Activated CD4-positive, CD25-positive, alpha-beta regulatory T cell treated with anti-CD3 and anti-CD28 coated beads, Interleukin-2, amount 50 U/mL, for 16 hours (primary cell): ENCODE data around the gene SUN3.
A peak's percentile ranks its signal among the peaks of the same experiment; 100 is the strongest.

ENCODE experiments used
- DNase-seq: peaks from one replicate; pipeline ENCODE4 v3.0.0-alpha.2; 2020; ENCODE audit warnings: low read depth, low spot score

The SUN3 gene, protein sequence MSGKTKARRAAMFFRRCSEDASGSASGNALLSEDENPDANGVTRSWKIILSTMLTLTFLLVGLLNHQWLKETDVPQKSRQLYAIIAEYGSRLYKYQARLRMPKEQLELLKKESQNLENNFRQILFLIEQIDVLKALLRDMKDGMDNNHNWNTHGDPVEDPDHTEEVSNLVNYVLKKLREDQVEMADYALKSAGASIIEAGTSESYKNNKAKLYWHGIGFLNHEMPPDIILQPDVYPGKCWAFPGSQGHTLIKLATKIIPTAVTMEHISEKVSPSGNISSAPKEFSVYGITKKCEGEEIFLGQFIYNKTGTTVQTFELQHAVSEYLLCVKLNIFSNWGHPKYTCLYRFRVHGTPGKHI

GRCh38 chr7:48028938-48029337 lies at the start of gene SUN3:
Gene SUN3 (minus strand): TSS chr7:48029107. CDS start chr7:48028938, 169 bp downstream.
- DNase-seq: no peak

DNA sequence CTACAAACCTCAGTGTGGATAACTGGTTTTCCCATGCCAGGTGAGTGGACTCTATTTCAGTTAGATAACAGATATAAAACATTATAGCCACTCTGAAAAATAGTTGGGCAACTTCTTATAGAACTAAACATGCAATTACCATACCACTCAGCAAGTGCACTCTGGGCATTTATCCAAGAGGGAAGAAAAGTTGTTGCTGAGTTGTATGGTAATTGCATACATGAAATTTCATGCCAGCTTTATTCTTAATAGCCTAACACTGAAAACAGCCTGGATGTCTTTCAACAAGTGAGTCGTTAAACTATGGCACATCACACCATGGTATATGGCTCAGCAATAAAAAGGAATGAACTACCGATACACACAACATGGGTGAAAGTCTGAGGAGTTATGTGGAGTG lies 49.6 kb upstream of the SUN3 start:
- DNase-seq: no peak

DNA sequence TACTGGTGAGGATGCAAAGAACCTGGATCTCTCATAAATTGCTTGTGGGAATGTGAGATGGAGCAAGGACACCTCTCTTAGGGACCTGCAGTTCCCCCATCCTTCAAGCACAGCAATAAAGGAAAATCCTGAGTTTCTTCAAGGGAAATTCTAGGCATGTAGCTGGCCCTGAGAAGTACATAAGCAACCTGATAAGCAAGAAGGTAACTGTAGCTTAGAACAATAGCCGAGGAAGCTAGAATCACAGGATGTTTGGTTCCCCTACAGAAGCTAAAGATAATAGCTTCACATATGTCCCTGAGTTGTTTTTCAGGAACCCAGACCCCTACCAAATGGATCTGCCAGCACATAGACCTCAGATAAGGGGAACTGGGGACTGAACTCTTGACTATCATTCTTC lies 48.5 kb upstream of the SUN3 start:
- DNase-seq: no peak

- DNase-seq: no peak
Measured at GRCh38 chr7:48074204-48074654, 45.3 kb upstream of the SUN3 start.

DNA sequence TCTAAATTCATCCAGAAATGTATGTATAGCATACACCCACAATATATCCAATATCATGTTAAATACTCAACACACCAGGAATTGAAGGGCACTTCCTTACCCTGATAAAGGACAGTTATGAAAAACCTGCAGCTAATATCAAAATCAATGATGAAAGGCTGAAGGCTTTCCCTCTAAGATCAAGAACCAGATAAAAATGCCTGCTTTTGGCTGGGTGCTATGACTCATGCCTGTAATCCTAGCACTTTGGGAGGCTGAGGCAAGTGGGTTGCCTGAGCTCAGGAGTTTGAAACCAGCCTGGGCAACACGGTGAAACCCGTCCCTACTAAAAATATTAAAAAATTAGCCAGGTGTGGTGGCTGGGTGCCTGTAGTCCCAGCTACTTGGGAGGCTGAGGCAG lies 38.6 kb upstream of the SUN3 start:
- DNase-seq: no peak

GRCh38 chr7:48063985-48064384 lies 35.1 kb upstream of the SUN3 start:
- DNase-seq: no peak

GRCh38 chr7:48059706-48060105 lies 30.8 kb upstream of the SUN3 start:
- no peak for DNase-seq

- no peak for DNase-seq
Measured at GRCh38 chr7:48058990-48059389, 30.1 kb upstream of the SUN3 start.

- no peak for DNase-seq
Measured at GRCh38 chr7:48053736-48054135, 24.8 kb upstream of the SUN3 start.

DNA sequence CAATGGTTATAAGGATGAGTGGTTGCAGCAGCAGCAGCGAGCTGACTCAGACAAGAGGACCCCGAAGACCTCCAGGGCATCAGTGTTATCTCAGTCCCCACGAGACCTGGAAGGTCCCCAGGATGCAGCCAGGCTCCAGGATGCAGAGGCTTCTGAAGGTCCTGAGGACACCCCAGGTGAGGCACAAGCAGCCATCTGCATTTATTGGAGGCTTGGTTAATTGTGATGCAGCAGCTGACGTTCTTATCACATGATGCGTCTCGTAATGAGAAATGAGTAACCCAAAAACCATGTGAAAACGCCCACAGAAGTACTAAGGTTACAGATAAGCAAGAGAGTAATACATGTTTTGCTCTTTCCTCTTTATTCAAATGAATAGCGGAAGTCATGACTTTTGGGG lies 23.8 kb upstream of the SUN3 start:
- DNase-seq: no peak

DNA sequence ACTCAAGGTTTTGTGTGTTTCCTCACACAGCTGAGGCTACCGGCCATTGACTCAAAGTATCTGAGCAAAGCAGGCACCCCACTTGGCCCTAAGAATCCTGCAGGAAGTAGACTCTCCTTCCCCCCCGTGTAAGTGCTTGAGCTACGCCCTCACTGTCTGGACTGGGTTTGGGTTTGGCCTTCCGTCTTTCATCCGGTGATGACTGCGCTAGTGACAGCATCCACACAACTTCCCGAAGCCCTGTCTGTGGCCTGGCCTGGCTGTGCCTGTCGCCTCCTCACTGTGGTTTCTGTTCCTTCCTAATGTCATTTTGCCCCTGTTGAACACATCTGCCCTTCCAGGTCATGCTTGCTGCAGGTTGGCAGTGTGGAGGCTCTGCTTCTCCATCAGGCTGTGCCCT lies 20.9 kb upstream of the SUN3 start:
- DNase-seq: no peak

DNA sequence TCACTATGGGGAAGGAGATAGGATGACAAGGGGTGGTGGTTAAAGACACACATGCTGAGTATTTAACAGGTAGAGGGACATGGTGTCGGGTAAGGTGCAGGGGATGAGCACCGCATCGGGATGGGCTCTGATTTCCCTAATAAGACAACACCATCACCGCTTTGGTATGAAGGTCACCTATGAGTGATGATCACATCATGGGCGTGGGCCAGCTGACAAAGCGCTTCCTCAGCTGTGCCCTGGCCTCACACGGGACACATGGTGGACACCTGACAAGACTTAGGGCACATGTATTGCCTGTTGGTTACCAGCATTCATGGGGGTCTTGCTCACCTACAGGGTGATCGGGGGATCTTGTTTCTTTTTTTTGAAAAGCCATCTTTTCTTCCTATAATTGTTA lies 19.2 kb upstream of the SUN3 start:
- no peak for DNase-seq

GRCh38 chr7:48046458-48046857 lies 17.6 kb upstream of the SUN3 start:
- DNase-seq: no peak

GRCh38 chr7:48045195-48045765 lies 16.4 kb upstream of the SUN3 start:
- DNase-seq: no peak

DNA sequence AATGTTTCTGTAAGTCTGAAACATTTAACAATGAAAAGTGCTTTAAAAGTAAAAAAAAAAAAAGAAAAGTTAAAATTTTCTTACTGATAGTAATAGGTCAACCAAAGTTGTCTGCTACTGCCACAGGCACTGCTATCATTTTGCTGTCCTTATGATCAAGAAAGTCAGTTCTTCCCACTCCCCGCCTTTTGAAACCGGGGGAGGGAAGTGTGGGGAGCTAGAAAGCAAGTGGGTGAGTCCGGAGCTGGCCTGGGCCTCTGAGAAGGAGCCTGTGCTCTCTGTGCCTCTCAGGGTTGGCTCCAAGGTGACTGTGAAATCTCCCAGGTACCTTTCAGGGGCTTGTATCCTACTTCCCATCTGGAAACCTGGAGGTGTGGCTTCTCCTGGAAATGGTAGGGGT lies 13.7 kb upstream of the SUN3 start:
- no peak for DNase-seq

DNA sequence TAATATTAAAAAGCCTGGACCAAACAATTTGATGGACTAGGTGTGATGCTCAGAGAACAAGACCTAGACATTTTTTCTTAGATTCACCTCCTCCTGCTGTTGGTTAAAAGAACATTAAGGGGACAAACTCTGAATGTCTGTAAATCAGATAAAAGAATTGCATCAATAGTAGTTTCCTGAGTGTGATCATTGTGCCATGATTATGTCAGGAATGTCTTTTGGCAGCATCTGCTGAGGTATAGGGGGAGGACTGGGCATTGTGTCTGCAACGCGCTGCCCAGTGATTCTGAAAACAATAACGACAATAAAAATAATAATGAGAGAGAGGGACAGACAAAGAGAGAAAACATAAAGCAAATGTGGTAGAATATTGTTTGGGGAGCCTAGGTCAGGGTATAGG lies 13.3 kb upstream of the SUN3 start:
- DNase-seq: no peak

GRCh38 chr7:48041653-48041970 lies 12.7 kb upstream of the SUN3 start:
- DNase-seq: no peak

DNA sequence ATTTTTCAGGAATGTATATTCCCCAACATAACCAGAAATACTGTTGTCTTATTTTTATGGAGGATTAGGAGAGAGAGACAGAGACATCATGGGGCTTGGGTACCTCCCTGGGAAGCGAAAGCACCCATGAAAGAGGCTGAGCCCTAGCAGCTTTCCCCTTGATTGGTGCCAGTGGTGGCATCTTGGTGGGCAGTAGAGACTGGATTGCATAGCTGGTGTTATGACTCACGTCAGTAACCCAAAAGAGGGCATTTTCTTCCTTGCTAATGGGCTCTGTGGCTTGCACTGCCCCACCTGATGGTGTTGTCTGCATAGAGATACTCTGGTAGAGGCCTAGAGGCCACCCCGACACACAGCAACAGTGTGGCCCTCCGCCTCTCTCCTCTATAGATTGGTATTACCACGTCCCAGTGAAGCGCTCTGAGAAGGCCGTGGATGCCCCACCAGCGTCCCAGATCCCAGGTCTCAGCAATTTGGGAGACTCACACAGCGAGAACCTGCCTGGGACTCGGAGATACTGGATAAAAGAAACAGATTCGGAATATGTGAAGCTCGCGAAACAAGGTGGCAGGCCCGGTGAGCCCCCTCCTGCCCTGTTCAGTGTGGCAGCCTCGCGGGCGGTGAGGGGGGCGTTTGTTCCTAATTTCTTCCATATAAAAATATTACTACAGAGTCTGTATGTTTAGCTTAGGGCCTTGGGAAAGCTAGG lies 12.2 kb upstream of the SUN3 start:
- DNase-seq: no peak

GRCh38 chr7:48038815-48039506 lies 10.1 kb upstream of the SUN3 start:
- no peak for DNase-seq

GRCh38 chr7:48035967-48036478 lies 7.1 kb upstream of the SUN3 start:
- no peak for DNase-seq

DNA sequence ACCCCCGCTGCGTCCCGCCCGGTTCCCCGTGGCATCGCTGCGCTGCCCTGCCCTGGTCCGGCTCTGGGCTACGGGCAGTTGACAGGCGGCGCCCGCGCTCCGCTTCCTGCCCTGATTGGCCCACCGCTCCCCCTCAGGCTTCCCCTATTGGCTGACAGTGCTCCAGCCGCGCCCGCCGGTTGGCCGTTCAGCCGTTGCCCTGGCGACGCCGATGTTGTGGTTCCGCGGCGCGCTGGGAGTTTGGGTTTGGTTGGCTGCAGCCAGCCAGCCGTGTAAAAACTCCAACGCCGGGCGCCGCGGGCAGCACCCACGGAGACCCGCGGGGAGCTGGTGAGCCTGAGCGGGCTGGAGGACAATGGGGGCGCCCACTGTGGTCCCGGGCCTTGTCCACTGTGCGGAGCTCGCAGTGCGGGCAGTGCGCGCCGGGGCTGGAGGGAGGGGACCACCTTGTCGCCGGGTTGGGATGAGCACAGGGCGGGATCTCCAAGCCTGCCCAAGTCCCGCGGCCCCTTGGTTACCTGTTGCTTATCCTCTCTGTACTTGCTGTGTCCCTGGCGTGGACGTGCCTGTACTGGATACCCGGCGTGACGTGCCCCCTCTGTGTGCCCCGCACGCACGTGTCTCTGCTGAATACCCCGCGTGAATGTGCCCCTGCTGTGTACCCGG lies 6.5 kb upstream of the SUN3 start, which contains the start of gene C7orf57:
Gene C7orf57, plus strand, starts transcription at position 243 of the 666 bp plus-strand sequence. CDS start 766 bp downstream, outside the sequence.
- DNase-seq: peak; percentile 54

DNA sequence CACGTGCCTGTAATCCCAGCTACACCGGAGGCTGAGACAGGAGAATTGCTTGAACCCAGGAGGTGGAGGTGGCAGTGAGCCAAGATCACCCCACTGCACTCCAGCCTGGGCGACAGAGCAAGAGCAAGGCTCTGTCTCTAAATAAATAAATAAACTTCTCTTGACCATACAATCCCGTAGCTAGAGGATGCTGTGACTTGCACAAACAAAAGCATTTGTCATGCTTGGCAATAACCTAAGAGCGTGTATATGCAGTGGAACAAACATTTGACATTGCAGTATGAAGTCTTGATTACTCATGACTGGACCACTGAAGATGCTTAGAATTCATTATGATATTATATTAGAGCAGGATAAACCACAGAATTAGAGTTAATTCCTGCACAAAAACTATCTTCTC lies 5.0 kb upstream of the SUN3 start:
- DNase-seq: no peak
